ENCODE measurements around the gene LARGE1. TPM values are rescaled to one million over a fixed set of nuclear protein-coding genes. Genes with fewer than 3 reads are reported as not detected.
"Not testable (repeated sequence)": the region's sequence is repeated elsewhere in the genome, so short reads cannot be mapped to it uniquely, and the experiment has no call there.

LARGE1 gene
- polyA plus RNA-seq, 1 experiment = 8.5 TPM

DNA sequence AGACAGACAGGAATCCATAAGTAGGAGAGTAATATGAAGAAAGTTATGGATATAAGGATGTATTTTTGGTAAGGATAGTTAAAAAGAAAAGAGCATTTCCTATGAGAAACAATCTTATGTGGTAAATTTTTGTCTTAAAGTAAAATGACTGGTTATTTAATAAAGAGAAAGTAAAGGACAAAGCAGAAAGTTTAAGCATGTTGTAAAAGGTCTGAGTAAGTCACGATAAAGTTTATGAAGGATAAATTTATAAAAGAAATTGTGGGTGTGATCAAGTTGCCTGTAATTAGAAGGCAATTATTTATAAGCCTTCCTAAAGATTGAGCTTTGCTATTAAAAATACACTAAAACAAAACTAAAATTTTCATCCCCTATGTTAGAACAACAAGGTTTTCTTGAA, 547.4 kb downstream of the LARGE1 start:
- Histone ChIP-seq H3K4me3 (ENCODE audit: low read depth, low read length) (no peak overlapping the region), H3K36me3 (ENCODE audit: control insufficient read depth, insufficient read depth, low read length) (no peaks in the 10 kb centered on the region), H3K27me3 (ENCODE audit: control insufficient read depth, insufficient read depth, low read length) (no peaks in the 10 kb centered on the region)
- DNase-seq (ENCODE audit: low read depth) = no peak
- CTCF ChIA-PET = no interaction called here
- POLR2A ChIA-PET = no interaction called here
- TF ChIP-seq, protein P1, sequence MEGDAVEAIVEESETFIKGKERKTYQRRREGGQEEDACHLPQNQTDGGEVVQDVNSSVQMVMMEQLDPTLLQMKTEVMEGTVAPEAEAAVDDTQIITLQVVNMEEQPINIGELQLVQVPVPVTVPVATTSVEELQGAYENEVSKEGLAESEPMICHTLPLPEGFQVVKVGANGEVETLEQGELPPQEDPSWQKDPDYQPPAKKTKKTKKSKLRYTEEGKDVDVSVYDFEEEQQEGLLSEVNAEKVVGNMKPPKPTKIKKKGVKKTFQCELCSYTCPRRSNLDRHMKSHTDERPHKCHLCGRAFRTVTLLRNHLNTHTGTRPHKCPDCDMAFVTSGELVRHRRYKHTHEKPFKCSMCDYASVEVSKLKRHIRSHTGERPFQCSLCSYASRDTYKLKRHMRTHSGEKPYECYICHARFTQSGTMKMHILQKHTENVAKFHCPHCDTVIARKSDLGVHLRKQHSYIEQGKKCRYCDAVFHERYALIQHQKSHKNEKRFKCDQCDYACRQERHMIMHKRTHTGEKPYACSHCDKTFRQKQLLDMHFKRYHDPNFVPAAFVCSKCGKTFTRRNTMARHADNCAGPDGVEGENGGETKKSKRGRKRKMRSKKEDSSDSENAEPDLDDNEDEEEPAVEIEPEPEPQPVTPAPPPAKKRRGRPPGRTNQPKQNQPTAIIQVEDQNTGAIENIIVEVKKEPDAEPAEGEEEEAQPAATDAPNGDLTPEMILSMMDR (IDR thresholded peaks at IDR 0.05; ENCODE audit: insufficient read depth, low read depth, low read length) = no peak

DNA sequence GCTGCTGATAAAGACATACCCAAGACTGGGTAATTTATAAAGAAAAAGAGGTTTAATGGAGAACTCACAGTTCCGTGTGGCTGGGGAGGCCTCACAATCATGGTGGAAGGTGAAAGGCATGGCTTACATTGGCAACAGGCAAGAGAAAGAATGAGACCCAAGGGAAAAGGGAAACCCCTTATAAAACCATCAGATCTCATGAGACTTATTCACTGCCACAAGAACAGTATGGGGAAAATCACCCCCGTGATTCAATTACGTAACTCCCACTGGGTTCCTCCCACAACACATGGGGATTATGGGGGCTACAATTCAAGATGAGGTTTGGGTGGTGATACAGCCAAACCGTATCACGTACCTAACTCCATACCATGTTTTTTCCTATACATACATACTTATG, 557.0 kb downstream of the LARGE1 start:
- H3K27me3 ChIP-seq (ENCODE audit: control insufficient read depth, insufficient read depth, low read length); DNase-seq (ENCODE audit: low read depth); CTCF ChIA-PET; POLR2A ChIA-PET; H3K4me3 ChIP-seq (ENCODE audit: low read depth, low read length); H3K36me3 ChIP-seq (ENCODE audit: control insufficient read depth, insufficient read depth, low read length): not testable (repeated sequence)

DNA sequence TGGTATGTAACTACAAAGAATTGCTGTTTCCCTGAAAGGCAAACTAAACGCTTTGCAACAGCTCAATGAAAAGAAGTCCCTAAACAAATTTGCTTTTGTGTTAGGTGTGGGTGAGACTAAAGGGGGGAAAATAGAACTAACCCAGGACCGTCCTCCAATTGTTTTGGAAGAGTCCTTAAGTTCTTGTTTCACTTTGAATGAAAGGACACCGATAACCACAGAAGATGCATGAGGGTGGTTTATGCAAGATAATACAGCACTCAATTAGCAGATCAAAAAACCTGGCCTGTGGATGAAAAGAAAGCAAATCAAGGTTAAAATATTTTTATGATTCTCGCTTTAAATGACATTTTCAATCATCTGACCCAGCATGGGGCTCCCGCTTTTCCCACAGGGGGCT, 557.6 kb downstream of the LARGE1 start:
- H3K36me3 ChIP-seq (ENCODE audit: control insufficient read depth, insufficient read depth, low read length) = no peaks in the 10 kb centered on the region
- ChIA-PET CTCF (no interaction called here), POLR2A (no interaction called here)
- no peak for DNase-seq (ENCODE audit: low read depth)
- H3K27me3 ChIP-seq (ENCODE audit: control insufficient read depth, insufficient read depth, low read length) = no peaks in the 10 kb centered on the region
- TF ChIP-seq, protein P1 (IDR thresholded peaks at IDR 0.05; ENCODE audit: insufficient read depth, low read depth, low read length) = no peak
- H3K4me3 ChIP-seq (ENCODE audit: low read depth, low read length) = no peak overlapping the region

DNA sequence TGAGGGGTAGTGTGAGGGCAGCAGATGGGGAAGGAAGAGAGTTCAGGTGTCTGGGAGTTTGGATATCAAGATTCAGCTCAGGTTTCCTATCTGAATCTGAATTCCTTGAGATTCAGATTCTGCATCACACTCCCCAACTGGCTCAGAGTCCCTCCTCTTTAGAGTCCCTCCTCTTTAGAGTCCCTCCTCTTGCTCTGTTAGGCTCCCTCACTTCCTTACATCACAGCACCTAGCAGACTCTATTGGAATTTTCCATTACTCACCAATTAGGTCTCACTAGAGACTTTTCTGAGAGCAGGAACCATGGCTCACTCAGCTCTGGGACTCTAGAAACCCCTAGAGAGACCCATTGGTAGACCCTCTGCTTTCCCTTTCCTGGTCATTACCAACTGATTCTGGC, 558.7 kb downstream of the LARGE1 start:
- DNase-seq (ENCODE audit: low read depth) = no peak
- Histone ChIP-seq H3K36me3 (ENCODE audit: control insufficient read depth, insufficient read depth, low read length) (no peaks in the 10 kb centered on the region), H3K27me3 (ENCODE audit: control insufficient read depth, insufficient read depth, low read length) (no peaks in the 10 kb centered on the region), H3K4me3 (ENCODE audit: low read depth, low read length) (no peak overlapping the region)
- ChIA-PET CTCF (interaction anchor here (1.0 kb wide), 1 partner anchor 10 kb away, joined by 3 read pairs; no protein-coding TSS in a partner anchor), POLR2A (no interaction called here)
- TF ChIP-seq, protein P1 (IDR thresholded peaks at IDR 0.05; ENCODE audit: insufficient read depth, low read depth, low read length) = no peak

DNA sequence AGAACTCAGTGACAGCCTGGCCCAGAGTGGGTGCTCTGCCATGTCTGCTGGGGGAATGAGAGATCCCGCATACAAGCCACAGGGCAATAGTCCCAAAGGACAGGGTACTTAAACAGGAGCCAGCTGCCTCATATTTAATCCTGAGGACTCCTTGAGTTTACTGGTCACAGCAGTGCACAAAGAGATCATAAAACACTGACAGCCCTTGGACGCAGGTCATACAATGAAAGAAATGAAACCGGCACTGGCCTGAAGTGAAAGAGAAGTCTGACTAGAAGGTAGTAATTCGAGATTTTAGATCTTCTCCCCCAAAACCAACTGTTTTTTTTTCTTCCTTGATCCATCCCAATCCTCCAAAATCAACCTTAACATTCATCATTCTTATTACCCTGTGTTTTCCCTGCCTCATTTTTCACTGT, 562.3 kb downstream of the LARGE1 start:
- CTCF ChIA-PET = no interaction called here
- no peaks in the 10 kb centered on the region for H3K27me3 ChIP-seq (ENCODE audit: control insufficient read depth, insufficient read depth, low read length)
- no peak for DNase-seq (ENCODE audit: low read depth)
- TF ChIP-seq, protein P1 (IDR thresholded peaks at IDR 0.05; ENCODE audit: insufficient read depth, low read depth, low read length) = no peak
- POLR2A ChIA-PET = no interaction called here
- H3K4me3 ChIP-seq (ENCODE audit: low read depth, low read length) = no peak overlapping the region
- no peaks in the 10 kb centered on the region for H3K36me3 ChIP-seq (ENCODE audit: control insufficient read depth, insufficient read depth, low read length)

DNA sequence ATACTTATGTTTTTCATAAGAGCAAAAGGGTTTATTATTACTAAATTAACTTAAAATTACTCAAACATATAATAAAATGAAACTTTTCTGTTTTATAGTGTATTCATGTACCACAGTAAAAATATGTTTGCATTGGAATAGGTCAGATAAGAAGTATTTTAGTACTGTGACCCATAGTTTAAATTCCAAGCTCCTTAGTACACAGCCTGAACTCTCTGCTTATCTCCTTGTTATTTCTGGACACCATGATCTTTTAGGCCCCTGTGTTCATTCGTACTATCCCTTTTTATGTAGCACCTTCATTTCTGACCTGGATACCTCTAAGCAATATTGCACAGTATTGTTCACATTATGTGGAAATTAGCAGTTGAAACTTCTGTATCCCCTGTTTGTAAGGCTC, 565.3 kb downstream of the LARGE1 start:
- POLR2A ChIA-PET = no interaction called here
- CTCF ChIA-PET = no interaction called here
- no peak for DNase-seq (ENCODE audit: low read depth)
- TF ChIP-seq, protein P1 (IDR thresholded peaks at IDR 0.05; ENCODE audit: insufficient read depth, low read depth, low read length) = no peak
- H3K27me3 ChIP-seq (ENCODE audit: control insufficient read depth, insufficient read depth, low read length) = no peaks in the 10 kb centered on the region
- H3K36me3 ChIP-seq (ENCODE audit: control insufficient read depth, insufficient read depth, low read length) = no peaks in the 10 kb centered on the region
- no peak overlapping the region for H3K4me3 ChIP-seq (ENCODE audit: low read depth, low read length)

Measured in BJ (cell line).